HG02852 (cell line): ENCODE measurements around the gene SP9.

Experiments
- ATAC-seq: cut with Tn5 transposase; IDR thresholded peaks from one replicate; pipeline ENCODE4 v1.9.1; 2021; ENCODE audit warnings: mild to moderate bottlenecking, moderate library complexity; ENCODE audit not compliant: unreplicated experiment

SP9 gene

GRCh38 chr2:174334781-174335251 is at the start of gene SP9:
Gene SP9 (plus strand): TSS chr2:174334954. CDS start chr2:174335093, 139 bp downstream.
- no peak for ATAC-seq

- ATAC-seq, result no peak
Measured at GRCh38 chr2:174286172-174286571, 48.6 kb upstream of the SP9 start.

- ATAC-seq, result no peak
Measured at GRCh38 chr2:174292908-174293307, 41.8 kb upstream of the SP9 start.

- no peak for ATAC-seq
Measured at GRCh38 chr2:174300114-174300513, 34.6 kb upstream of the SP9 start.

GRCh38 chr2:174312581-174313234 is 22.0 kb upstream of the SP9 start:
- no peak for ATAC-seq

GRCh38 chr2:174322149-174322548 is 12.6 kb upstream of the SP9 start:
- ATAC-seq, result no peak

- ATAC-seq, result no peak
Measured at GRCh38 chr2:174322746-174323145, 12.0 kb upstream of the SP9 start.

- no peak for ATAC-seq
Measured at GRCh38 chr2:174324530-174324929, 10.2 kb upstream of the SP9 start.

- no peak for ATAC-seq
Measured at GRCh38 chr2:174325373-174326160, 9.2 kb upstream of the SP9 start.

GRCh38 chr2:174326161-174327020 is 8.4 kb upstream of the SP9 start:
- peak; percentile 54 for ATAC-seq

- ATAC-seq, result peak; percentile 33
Measured at GRCh38 chr2:174327021-174327840, 7.5 kb upstream of the SP9 start.

GRCh38 chr2:174327841-174328113 is 7.0 kb upstream of the SP9 start:
- no peak for ATAC-seq

- ATAC-seq, result no peak
Measured at GRCh38 chr2:174328114-174328960, 6.4 kb upstream of the SP9 start.

GRCh38 chr2:174328961-174329715 is 5.6 kb upstream of the SP9 start:
- no peak for ATAC-seq

GRCh38 chr2:174330945-174331594 is 3.7 kb upstream of the SP9 start:
- ATAC-seq, result no peak

GRCh38 chr2:174331595-174332216 is 3.0 kb upstream of the SP9 start:
- no peak for ATAC-seq

GRCh38 chr2:174332217-174332963 is 2.4 kb upstream of the SP9 start:
- ATAC-seq, result no peak

GRCh38 chr2:174333017-174333371 is 1.8 kb upstream of the SP9 start:
- ATAC-seq, result no peak
